Activated naive CD8-positive, alpha-beta T cell treated with anti-CD3 and anti-CD28 coated beads, Interleukin-2, amount 50 U/mL, for 24 hours (primary cell): ENCODE results near the gene DPPA3.
"Not testable (repeated sequence)": the region's sequence is repeated elsewhere in the genome, so short reads cannot be mapped to it uniquely, and the experiment has no call there.

Source experiments
- ATAC-seq: fragments of 150-1000 bp; cut with Tn5 transposase; one replicate; pipeline ENCODE4 v1.10.0; 2021
- DNase-seq: peaks from one replicate; pipeline ENCODE4 v3.0.0; 2021
- H3K27ac Mint-ChIP-seq: one replicate; pipeline ENCODE4 v1.8.0; 2021; ENCODE audit warnings: mild to moderate bottlenecking, mixed read lengths
- H3K27me3 Mint-ChIP-seq: one replicate; pipeline ENCODE4 v1.8.0; 2021; ENCODE audit warnings: mixed read lengths
- H3K36me3 Mint-ChIP-seq: one replicate; pipeline ENCODE4 v1.8.0; 2021; ENCODE audit warnings: low read depth, mixed read lengths
- H3K4me1 Mint-ChIP-seq: one replicate; pipeline ENCODE4 v1.8.0; 2021; ENCODE audit warnings: mixed read lengths
- H3K4me3 Mint-ChIP-seq: one replicate; pipeline ENCODE4 v1.8.0; 2021; ENCODE audit warnings: mild to moderate bottlenecking, moderate library complexity, mixed read lengths
- H3K9me3 Mint-ChIP-seq: one replicate; pipeline ENCODE4 v1.8.0; 2021; ENCODE audit warnings: mixed read lengths

DPPA3 gene

GRCh38 chr12:7709969-7710675 is 1.1 kb upstream of the DPPA3 start:
- no peak for ATAC-seq
- Mint-ChIP-seq H3K4me3 (no peak overlapping the region), H3K27ac (no peak overlapping the region), H3K4me1 (no peaks in the 10 kb centered on the region), H3K9me3 (no peaks in the 10 kb centered on the region), H3K36me3 (no peaks in the 10 kb centered on the region), H3K27me3 (peaks cover 2% of the 10 kb centered on the region)
- no peak for DNase-seq

- Mint-ChIP-seq H3K4me1 (no peaks in the 10 kb centered on the region), H3K27ac (no peak overlapping the region), H3K4me3 (no peak overlapping the region), H3K36me3 (no peaks in the 10 kb centered on the region), H3K27me3 (peaks cover 2% of the 10 kb centered on the region), H3K9me3 (no peaks in the 10 kb centered on the region)
- DNase-seq (no peak), ATAC-seq (no peak)
Measured at GRCh38 chr12:7712841-7713442, 1.7 kb downstream of the DPPA3 start.

GRCh38 chr12:7716381-7716780 is 5.1 kb downstream of the DPPA3 start:
- no peaks in the 10 kb centered on the region for H3K9me3 Mint-ChIP-seq
- H3K27ac Mint-ChIP-seq = no peak overlapping the region
- ATAC-seq (no peak), DNase-seq (no peak)
- no peak overlapping the region for H3K4me3 Mint-ChIP-seq
- H3K36me3 Mint-ChIP-seq = no peaks in the 10 kb centered on the region
- H3K27me3 Mint-ChIP-seq = peaks cover under 1% of the 10 kb centered on the region
- no peaks in the 10 kb centered on the region for H3K4me1 Mint-ChIP-seq

GRCh38 chr12:7719946-7720730 is 8.9 kb downstream of the DPPA3 start:
- ATAC-seq = no peak

GRCh38 chr12:7723926-7724325 is 12.7 kb downstream of the DPPA3 start:
- H3K4me3 Mint-ChIP-seq = no peak overlapping the region
- H3K36me3 Mint-ChIP-seq = no peaks in the 10 kb centered on the region
- DNase-seq (no peak), ATAC-seq (no peak)
- H3K27me3 Mint-ChIP-seq = peaks cover 3% of the 10 kb centered on the region
- no peaks in the 10 kb centered on the region for H3K4me1 Mint-ChIP-seq
- no peaks in the 10 kb centered on the region for H3K9me3 Mint-ChIP-seq
- no peak overlapping the region for H3K27ac Mint-ChIP-seq

More at GRCh38 chr12:7719946-7720730, 8.9 kb downstream of the DPPA3 start:
- Mint-ChIP-seq H3K27me3 (no peaks in the 10 kb centered on the region), H3K4me3 (no peak overlapping the region), H3K36me3 (no peaks in the 10 kb centered on the region), H3K27ac (no peak overlapping the region), H3K4me1 (no peaks in the 10 kb centered on the region), H3K9me3 (no peaks in the 10 kb centered on the region)
- DNase-seq = no peak

- Mint-ChIP-seq H3K27ac (no peak overlapping the region), H3K27me3 (peaks cover 3% of the 10 kb centered on the region), H3K4me3 (no peak overlapping the region), H3K4me1 (no peaks in the 10 kb centered on the region), H3K36me3 (no peaks in the 10 kb centered on the region), H3K9me3 (no peaks in the 10 kb centered on the region)
- no peak for ATAC-seq
- DNase-seq = no peak
Measured at GRCh38 chr12:7729746-7730145, 18.5 kb downstream of the DPPA3 start.

- H3K9me3 Mint-ChIP-seq, H3K27me3 Mint-ChIP-seq, H3K4me1 Mint-ChIP-seq, DNase-seq, ATAC-seq, H3K36me3 Mint-ChIP-seq, H3K27ac Mint-ChIP-seq, H3K4me3 Mint-ChIP-seq: not testable (repeated sequence)
Measured at GRCh38 chr12:7730984-7731383, 19.8 kb downstream of the DPPA3 start.

GRCh38 chr12:7731486-7731885 is 20.3 kb downstream of the DPPA3 start:
- no peak overlapping the region for H3K27ac Mint-ChIP-seq
- ATAC-seq (no peak), DNase-seq (no peak)
- peaks cover 3% of the 10 kb centered on the region for H3K27me3 Mint-ChIP-seq
- no peak overlapping the region for H3K4me3 Mint-ChIP-seq
- H3K4me1 Mint-ChIP-seq = no peaks in the 10 kb centered on the region
- no peaks in the 10 kb centered on the region for H3K36me3 Mint-ChIP-seq
- H3K9me3 Mint-ChIP-seq = no peaks in the 10 kb centered on the region

- Mint-ChIP-seq H3K9me3 (no peaks in the 10 kb centered on the region), H3K4me3 (no peak overlapping the region)
- DNase-seq = no peak
Measured at GRCh38 chr12:7732993-7733392, 21.8 kb downstream of the DPPA3 start.

GRCh38 chr12:7747246-7747645 is 36.0 kb downstream of the DPPA3 start, which contains the start of gene CLEC4C:
Gene CLEC4C, minus strand, starts transcription at chr12:7747375. Its CDS starts 27 bp downstream, at chr12:7747348.
- no peaks in the 10 kb centered on the region for H3K4me1 Mint-ChIP-seq
- H3K9me3 Mint-ChIP-seq = peaks cover 4% of the 10 kb centered on the region
- H3K27me3 Mint-ChIP-seq = no peaks in the 10 kb centered on the region
- ATAC-seq (no peak), DNase-seq (no peak)
- H3K27ac Mint-ChIP-seq = no peak within 1 kb of the TSS
- no peak within 1 kb of the TSS for H3K4me3 Mint-ChIP-seq
- H3K36me3 Mint-ChIP-seq = no peaks in the 10 kb centered on the region

More at GRCh38 chr12:7732993-7733392, 21.8 kb downstream of the DPPA3 start:
- ATAC-seq = no peak
- Mint-ChIP-seq H3K4me1 (no peaks in the 10 kb centered on the region), H3K27me3 (no peaks in the 10 kb centered on the region), H3K36me3 (no peaks in the 10 kb centered on the region), H3K27ac (no peak overlapping the region)

GRCh38 chr12:7748852-7749251 is 37.6 kb downstream of the DPPA3 start:
- no peaks in the 10 kb centered on the region for H3K27me3 Mint-ChIP-seq
- ATAC-seq (no peak), DNase-seq (no peak)
- no peaks in the 10 kb centered on the region for H3K4me1 Mint-ChIP-seq
- no peaks in the 10 kb centered on the region for H3K9me3 Mint-ChIP-seq
- H3K27ac Mint-ChIP-seq = no peak overlapping the region
- no peak overlapping the region for H3K4me3 Mint-ChIP-seq
- no peaks in the 10 kb centered on the region for H3K36me3 Mint-ChIP-seq

- no peaks in the 10 kb centered on the region for H3K4me1 Mint-ChIP-seq
- H3K4me3 Mint-ChIP-seq = no peak overlapping the region
- H3K27me3 Mint-ChIP-seq = no peaks in the 10 kb centered on the region
- H3K36me3 Mint-ChIP-seq = no peaks in the 10 kb centered on the region
- H3K27ac Mint-ChIP-seq = no peak overlapping the region
- DNase-seq (no peak), ATAC-seq (no peak)
- H3K9me3 Mint-ChIP-seq = no peaks in the 10 kb centered on the region
Measured at GRCh38 chr12:7749442-7749841, 38.2 kb downstream of the DPPA3 start.

GRCh38 chr12:7750350-7750749 is 39.1 kb downstream of the DPPA3 start:
- no peaks in the 10 kb centered on the region for H3K36me3 Mint-ChIP-seq
- no peaks in the 10 kb centered on the region for H3K27me3 Mint-ChIP-seq
- no peaks in the 10 kb centered on the region for H3K4me1 Mint-ChIP-seq
- no peak overlapping the region for H3K27ac Mint-ChIP-seq
- DNase-seq = no peak
- H3K4me3 Mint-ChIP-seq = no peak overlapping the region
- ATAC-seq = no peak
- H3K9me3 Mint-ChIP-seq = no peaks in the 10 kb centered on the region

- H3K36me3 Mint-ChIP-seq = no peaks in the 10 kb centered on the region
- no peak overlapping the region for H3K27ac Mint-ChIP-seq
- no peak overlapping the region for H3K4me3 Mint-ChIP-seq
- H3K9me3 Mint-ChIP-seq = no peaks in the 10 kb centered on the region
- DNase-seq = no peak
- H3K27me3 Mint-ChIP-seq = no peaks in the 10 kb centered on the region
- ATAC-seq = no peak
- H3K4me1 Mint-ChIP-seq = no peaks in the 10 kb centered on the region
Measured at GRCh38 chr12:7751394-7751793, 40.2 kb downstream of the DPPA3 start.
